A673 (cell line): Measurements from ENCODE around the gene ROPN1. TPM values are rescaled to one million over a fixed set of nuclear protein-coding genes. Genes with fewer than 3 reads are reported as not detected.

Experiments used
- BruUV-seq: library from RNA; stranded (reverse); fragments of 400-500 nt; replicated peaks from 2 replicates; lab custom pipeline; 2021; lab: Mats Ljungman, UMichigan
- CTCF ChIA-PET: fragments of 300-600 bp; sonication (Branson Sonifier 250); formaldehyde crosslinking; loops from one replicate; lab custom pipeline; 2022; ENCODE audit warnings: antibody characterized with exemption; lab: Charles Lee
- POLR2A ChIA-PET: fragments of 300-600 bp; sonication (Branson Sonifier 250); formaldehyde crosslinking; loops from one replicate; lab custom pipeline; 2022; ENCODE audit warnings: antibody characterized with exemption; ENCODE audit not compliant: low non-redundant PET; lab: Charles Lee
- DNase-seq: peaks from one replicate; pipeline ENCODE4 v3.0.0-alpha.2; 2015; ENCODE audit warnings: low spot score
- H3K27ac ChIP-seq: fragments of 200-600 bp; sonication (generic); 2 replicates; pipeline ENCODE4 v1.5.1; 2016; ENCODE audit warnings: mixed run types, low read depth, mild to moderate bottlenecking, mixed read lengths, antibody characterized with exemption, low read length; ENCODE audit not compliant: poor library complexity, severe bottlenecking
- H3K27me3 ChIP-seq: fragments of 200-600 bp; sonication (generic); replicated peaks from 2 replicates; pipeline ENCODE4 v1.6.1; 2017; ENCODE audit warnings: mixed run types, low read depth, mild to moderate bottlenecking, mixed read lengths, antibody characterized with exemption, low read length; ENCODE audit not compliant: insufficient read depth, poor library complexity
- H3K36me3 ChIP-seq: fragments of 200-600 bp; sonication (generic); 2 replicates; pipeline ENCODE4 v1.6.1; 2016; ENCODE audit warnings: mixed run types, mild to moderate bottlenecking, mixed read lengths, antibody characterized with exemption, low read length; ENCODE audit not compliant: insufficient read depth, poor library complexity, severe bottlenecking
- H3K4me1 ChIP-seq: fragments of 200-600 bp; sonication (generic); 2 replicates; pipeline ENCODE4 v1.6.1; 2017; ENCODE audit warnings: mixed run types, mild to moderate bottlenecking, mixed read lengths, antibody characterized with exemption, low read length; ENCODE audit not compliant: insufficient read depth, poor library complexity, severe bottlenecking
- H3K4me3 ChIP-seq: fragments of 200-600 bp; sonication (generic); 2 replicates; pipeline ENCODE4 v1.5.1; 2016; ENCODE audit warnings: low read depth, mixed run types, mild to moderate bottlenecking, mixed read lengths, low read length; ENCODE audit not compliant: poor library complexity, severe bottlenecking
- H3K9me3 ChIP-seq: fragments of 200-600 bp; sonication (generic); 2 replicates; pipeline ENCODE4 v1.6.1; 2016; ENCODE audit warnings: mixed run types, low read depth, mild to moderate bottlenecking, mixed read lengths, antibody characterized with exemption, low read length; ENCODE audit not compliant: poor library complexity, severe bottlenecking
- CTCF ChIP-seq: fragments of 300-800, 200-600 bp; sonication (generic); conservative IDR thresholded peaks from 2 replicates; pipeline ENCODE4 v1.5.1; 2017; ENCODE audit warnings: low read depth, mild to moderate bottlenecking, antibody characterized with exemption, low read length, moderate library complexity, mixed read lengths
- EZH2 ChIP-seq: fragments of 200-600 bp; sonication (generic); IDR thresholded peaks from 2 replicates; pipeline ENCODE4 v1.6.1; 2017; ENCODE audit warnings: borderline replicate concordance, low read depth, mild to moderate bottlenecking, mixed read lengths, antibody characterized with exemption, low read length; ENCODE audit not compliant: poor library complexity, severe bottlenecking
- intact Hi-C: fragments of 100-400 bp; cut with micrococcal nuclease; formaldehyde crosslinking; loops from one replicate; pipeline ENCODE4 v1.10.0; 2022; ENCODE audit not compliant: unreplicated experiment
- total RNA-seq: library from RNA; stranded (reverse); gene quantifications from 2 replicates; pipeline ENCODE4 v1.2.3, GENCODE V29; 2021

Gene ROPN1
- total RNA-seq, 1 experiment from 2014 or later, result not detected

GRCh38 chr3:124035463-124036121, 43.7 kb upstream of the ROPN1 start:
- no peak for DNase-seq
- Histone ChIP-seq H3K4me1 (no peaks in the 10 kb centered on the region), H3K4me3 (no peak overlapping the region), H3K9me3 (no peaks in the 10 kb centered on the region), H3K36me3 (no peaks in the 10 kb centered on the region), H3K27me3 (peaks cover 12% of the 10 kb centered on the region), H3K27ac (no peak overlapping the region)
- ChIA-PET POLR2A (interaction anchor here (0.6 kb wide), 1 partner anchor 88 kb away, joined by 3 read pairs; no protein-coding TSS in a partner anchor), CTCF (no interaction called here)
- TF ChIP-seq CTCF (no peak), EZH2 (no peak)
- intact Hi-C loops, result no loop called here
- BruUV-seq, result TSS peak; percentile 32

GRCh38 chr3:124034844-124035152, 42.9 kb upstream of the ROPN1 start:
- TF ChIP-seq EZH2 (no peak), CTCF (no peak)
- intact Hi-C loops, result loop anchor here (5.0 kb wide), 1 partner anchor 43 kb away; no protein-coding TSS in a partner anchor
- no peak overlapping the region for H3K4me3 ChIP-seq
- no peak overlapping the region for H3K27ac ChIP-seq
- H3K36me3 ChIP-seq, result no peaks in the 10 kb centered on the region
- no TSS peak for BruUV-seq
- POLR2A ChIA-PET, result interaction anchor here (0.5 to 0.6 kb wide), 2 partner anchors 89 to 1271 kb away, joined by 3 to 15 read pairs; no protein-coding TSS in a partner anchor
- no peaks in the 10 kb centered on the region for H3K9me3 ChIP-seq
- peaks cover 12% of the 10 kb centered on the region for H3K27me3 ChIP-seq
- DNase-seq, result no peak
- H3K4me1 ChIP-seq, result no peaks in the 10 kb centered on the region
- CTCF ChIA-PET, result interaction anchor here (0.9 kb wide), 2 partner anchors 74 to 525 kb away, joined by 3 to 4 read pairs; partner anchors contain the start of gene CCDC14

- no peaks in the 10 kb centered on the region for H3K4me1 ChIP-seq
- H3K36me3 ChIP-seq, result no peaks in the 10 kb centered on the region
- BruUV-seq, result no TSS peak
- peaks cover 12% of the 10 kb centered on the region for H3K27me3 ChIP-seq
- no peak for TF ChIP-seq CTCF
- TF ChIP-seq EZH2, result no peak
- H3K27ac ChIP-seq, result no peak overlapping the region
- POLR2A ChIA-PET, result interaction anchor here (0.5 kb wide), 1 partner anchor 1271 kb away, joined by 15 read pairs; no protein-coding TSS in a partner anchor
- no peak for DNase-seq
- peak overlapping the region; percentile 83 for H3K4me3 ChIP-seq
- intact Hi-C loops, result loop anchor here (5.0 kb wide), 1 partner anchor 43 kb away; no protein-coding TSS in a partner anchor
- CTCF ChIA-PET, result interaction anchor here (0.6 to 0.9 kb wide), 3 partner anchors 24 to 525 kb away, joined by 3 to 5 read pairs (median 4); partner anchors contain the start of gene CCDC14
- H3K9me3 ChIP-seq, result no peaks in the 10 kb centered on the region
These were observed 42.3 kb upstream of the ROPN1 start for GRCh38 chr3:124034016-124034843.
